Activated CD8-positive, alpha-beta T cell treated with anti-CD3 and anti-CD28 coated beads for 36 hours (primary cell): Measurements from ENCODE around the gene ACVR1C. TPM values are rescaled to one million over a fixed set of nuclear protein-coding genes. Genes with fewer than 3 reads are reported as not detected.

Experiments
- ATAC-seq: fragments of 200-7000 bp; cut with Tn5 transposase; one replicate; pipeline ENCODE4 v1.10.0; 2021; ENCODE audit warnings: mild to moderate bottlenecking, moderate library complexity
- CTCF ChIA-PET: fragments of 350-600 bp; sonication (Branson Sonifier 250); formaldehyde crosslinking; loops from one replicate; lab custom pipeline; 2021; ENCODE audit warnings: antibody characterized with exemption; lab: Charles Lee
- POLR2A ChIA-PET: fragments of 350-600 bp; sonication (Branson Sonifier 250); formaldehyde crosslinking; loops from one replicate; lab custom pipeline; 2021; ENCODE audit warnings: antibody characterized with exemption; lab: Charles Lee
- DNase-seq: peaks from one replicate; pipeline ENCODE4 v3.0.0-alpha.2; 2020
- H3K27ac Mint-ChIP-seq: one replicate; pipeline ENCODE4 v1.8.0; 2021; ENCODE audit warnings: mild to moderate bottlenecking, mixed read lengths
- H3K27me3 Mint-ChIP-seq: one replicate; pipeline ENCODE4 v1.8.0; 2021; ENCODE audit warnings: mixed read lengths
- H3K36me3 Mint-ChIP-seq: one replicate; pipeline ENCODE4 v1.8.0; 2021; ENCODE audit warnings: low read depth, mixed read lengths
- H3K4me1 Mint-ChIP-seq: one replicate; pipeline ENCODE4 v1.8.0; 2021; ENCODE audit warnings: low read depth, mixed read lengths
- H3K4me3 Mint-ChIP-seq: one replicate; pipeline ENCODE4 v1.8.0; 2021; ENCODE audit warnings: mild to moderate bottlenecking, moderate library complexity, mixed read lengths
- H3K9me3 Mint-ChIP-seq: one replicate; pipeline ENCODE4 v1.8.0; 2021; ENCODE audit warnings: mixed read lengths
- CTCF ChIP-seq: fragments of 200-600 bp; IDR thresholded peaks from one replicate; pipeline ENCODE4 v1.8.0; 2022; ENCODE audit warnings: antibody characterized with exemption, mild to moderate bottlenecking
- intact Hi-C: fragments of 100-400 bp; cut with micrococcal nuclease; formaldehyde crosslinking; loops from one replicate; pipeline ENCODE4 v1.10.0; 2022
- total RNA-seq, 2 experiments: library from RNA; stranded (reverse); gene quantifications; one replicate each; pipeline ENCODE4 v1.2.3, GENCODE V29; 2021

Gene ACVR1C
- total RNA-seq, 2 experiments from 2014 or later, result 1.7 to 2.2 TPM

- intact Hi-C loops, result loop anchor here (5.0 to 10.0 kb wide), 4 partner anchors 133 to 520 kb away; partner anchors contain the start of gene ACVR1C
Observed at GRCh38 chr2:157492189-157492773, 136.4 kb downstream of the ACVR1C start.

DNA sequence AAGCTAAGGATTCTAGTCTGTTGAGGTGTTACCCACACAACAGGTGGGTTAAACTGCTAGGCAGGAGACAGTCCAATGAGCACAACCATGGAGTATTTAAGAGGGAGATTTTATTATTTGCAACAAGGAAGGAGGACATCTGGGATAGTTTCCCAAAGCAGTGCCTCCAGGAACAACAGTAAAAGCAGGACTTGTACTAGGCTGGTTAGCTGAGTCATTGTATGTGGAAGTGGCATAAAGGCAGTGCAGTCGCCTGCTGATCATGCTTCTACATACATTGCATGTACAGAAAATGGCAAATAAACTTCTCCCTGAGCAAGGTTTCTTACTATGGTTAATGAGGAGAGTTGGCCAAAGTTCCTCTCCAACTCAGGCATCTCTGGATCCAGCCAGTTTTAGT is 138.7 kb downstream of the ACVR1C start:
- Mint-ChIP-seq H3K36me3 (peaks cover under 1% of the 10 kb centered on the region), H3K27me3 (no peaks in the 10 kb centered on the region), H3K4me3 (no peak overlapping the region), H3K9me3 (peaks cover under 1% of the 10 kb centered on the region), H3K27ac (no peak overlapping the region), H3K4me1 (peaks cover 86% of the 10 kb centered on the region)
- no peak for TF ChIP-seq CTCF
- POLR2A ChIA-PET, result interaction anchor here (0.7 to 51.0 kb wide), 6 partner anchors 9 to 156 kb away, joined by 3 to 1592 read pairs (median 4); partner anchors contain the start of gene CYTIP
- CTCF ChIA-PET, result interaction anchor here (0.8 to 7.9 kb wide), 16 partner anchors 8 to 518 kb away, joined by 3 to 50 read pairs (median 10); partner anchors contain the start of genes ACVR1C, CYTIP and ERMN
- ATAC-seq, result no peak
- intact Hi-C loops, result loop anchor here (5.0 to 10.0 kb wide), 4 partner anchors 135 to 522 kb away; partner anchors contain the start of gene ACVR1C
- DNase-seq, result no peak

More at GRCh38 chr2:157492189-157492773, 136.4 kb downstream of the ACVR1C start:
- Mint-ChIP-seq H3K36me3 (no peaks in the 10 kb centered on the region), H3K9me3 (no peaks in the 10 kb centered on the region), H3K27ac (no peak overlapping the region), H3K27me3 (no peaks in the 10 kb centered on the region), H3K4me1 (peaks cover 65% of the 10 kb centered on the region), H3K4me3 (no peak overlapping the region)
- ATAC-seq (peak; percentile 86), DNase-seq (peak; percentile 85)
- TF ChIP-seq CTCF, result peak; percentile 82
- CTCF ChIA-PET, result interaction anchor here (0.6 to 5.1 kb wide), 64 partner anchors 11 to 533 kb away, joined by 3 to 46 read pairs (median 4); partner anchors contain the start of genes ACVR1, ACVR1C, CYTIP and ERMN
- POLR2A ChIA-PET, result interaction anchor here (0.6 to 51.0 kb wide), 2 partner anchors 61 to 105 kb away, joined by 3 to 1592 read pairs; partner anchors contain the start of gene CYTIP

DNA sequence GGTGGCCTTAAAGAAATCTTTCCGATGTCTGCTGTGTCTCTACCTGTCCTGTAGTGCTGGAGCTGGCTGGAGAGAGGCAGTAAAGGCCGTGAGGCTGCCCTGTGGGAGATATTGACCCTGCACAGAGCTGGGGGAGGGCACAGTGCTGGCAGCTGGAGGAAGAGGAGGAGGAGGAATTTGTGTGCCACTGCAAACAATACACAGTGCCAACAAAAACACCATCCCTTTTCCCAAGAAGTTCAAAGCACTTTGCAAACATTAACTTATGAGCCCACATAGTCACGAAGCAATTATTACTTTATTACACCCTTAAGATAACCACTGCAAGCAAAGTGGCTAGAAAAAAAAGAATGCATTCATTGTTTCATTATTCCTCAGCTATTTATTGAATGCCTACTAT is 139.8 kb downstream of the ACVR1C start:
- H3K4me3 Mint-ChIP-seq, result no peak overlapping the region
- intact Hi-C loops, result no loop called here
- peaks cover 3% of the 10 kb centered on the region for H3K9me3 Mint-ChIP-seq
- TF ChIP-seq CTCF, result no peak
- POLR2A ChIA-PET, result interaction anchor here (0.6 to 51.0 kb wide), 5 partner anchors 9 to 307 kb away, joined by 3 to 1592 read pairs (median 3); partner anchors contain the start of gene CYTIP
- peaks cover 87% of the 10 kb centered on the region for H3K4me1 Mint-ChIP-seq
- peak overlapping the region; percentile 68 for H3K27ac Mint-ChIP-seq
- CTCF ChIA-PET, result interaction anchor here (0.8 to 7.9 kb wide), 21 partner anchors 8 to 522 kb away, joined by 3 to 50 read pairs (median 6); partner anchors contain the start of gene ACVR1C
- ATAC-seq (no peak), DNase-seq (no peak)
- no peaks in the 10 kb centered on the region for H3K27me3 Mint-ChIP-seq
- peaks cover 5% of the 10 kb centered on the region for H3K36me3 Mint-ChIP-seq

DNA sequence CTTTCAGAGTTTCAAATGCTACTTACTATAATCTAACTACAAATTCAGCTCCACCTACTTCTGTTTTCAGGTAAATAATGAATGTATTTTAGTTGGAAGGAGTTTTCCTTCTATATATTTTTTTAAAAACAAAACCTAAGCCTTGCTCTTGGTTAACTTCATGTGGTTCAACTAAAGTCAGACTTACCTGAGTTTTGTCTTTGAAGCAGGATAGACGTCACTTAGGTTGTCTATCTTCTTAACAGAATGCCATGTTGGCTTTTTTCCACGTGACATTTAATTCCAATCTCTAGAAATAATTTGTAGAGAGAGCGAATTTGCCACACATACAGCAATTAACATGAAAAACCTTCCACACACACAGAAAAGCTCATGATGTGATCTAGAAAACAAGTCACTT is 140.9 kb downstream of the ACVR1C start:
- CTCF ChIA-PET, result interaction anchor here (0.9 to 7.9 kb wide), 14 partner anchors 10 to 523 kb away, joined by 3 to 50 read pairs (median 6); partner anchors contain the start of gene ACVR1C
- no peaks in the 10 kb centered on the region for H3K27me3 Mint-ChIP-seq
- peaks cover 3% of the 10 kb centered on the region for H3K9me3 Mint-ChIP-seq
- H3K4me1 Mint-ChIP-seq, result peaks cover 81% of the 10 kb centered on the region
- POLR2A ChIA-PET, result interaction anchor here (0.7 to 51.0 kb wide), 4 partner anchors 11 to 76 kb away, joined by 3 to 1592 read pairs (median 8); partner anchors contain the start of gene CYTIP
- peaks cover 5% of the 10 kb centered on the region for H3K36me3 Mint-ChIP-seq
- peak overlapping the region; percentile 68 for H3K4me3 Mint-ChIP-seq
- peak overlapping the region; percentile 68 for H3K27ac Mint-ChIP-seq
- TF ChIP-seq CTCF, result no peak
- DNase-seq (no peak), ATAC-seq (no peak)
- intact Hi-C loops, result no loop called here
